ENCODE data around the gene STK17A. TPM values are rescaled to one million over a fixed set of nuclear protein-coding genes. Genes with fewer than 3 reads are reported as not detected.

The STK17A gene
- total RNA-seq, 1 donor from 2014 or later, result 28.6 TPM

DNA sequence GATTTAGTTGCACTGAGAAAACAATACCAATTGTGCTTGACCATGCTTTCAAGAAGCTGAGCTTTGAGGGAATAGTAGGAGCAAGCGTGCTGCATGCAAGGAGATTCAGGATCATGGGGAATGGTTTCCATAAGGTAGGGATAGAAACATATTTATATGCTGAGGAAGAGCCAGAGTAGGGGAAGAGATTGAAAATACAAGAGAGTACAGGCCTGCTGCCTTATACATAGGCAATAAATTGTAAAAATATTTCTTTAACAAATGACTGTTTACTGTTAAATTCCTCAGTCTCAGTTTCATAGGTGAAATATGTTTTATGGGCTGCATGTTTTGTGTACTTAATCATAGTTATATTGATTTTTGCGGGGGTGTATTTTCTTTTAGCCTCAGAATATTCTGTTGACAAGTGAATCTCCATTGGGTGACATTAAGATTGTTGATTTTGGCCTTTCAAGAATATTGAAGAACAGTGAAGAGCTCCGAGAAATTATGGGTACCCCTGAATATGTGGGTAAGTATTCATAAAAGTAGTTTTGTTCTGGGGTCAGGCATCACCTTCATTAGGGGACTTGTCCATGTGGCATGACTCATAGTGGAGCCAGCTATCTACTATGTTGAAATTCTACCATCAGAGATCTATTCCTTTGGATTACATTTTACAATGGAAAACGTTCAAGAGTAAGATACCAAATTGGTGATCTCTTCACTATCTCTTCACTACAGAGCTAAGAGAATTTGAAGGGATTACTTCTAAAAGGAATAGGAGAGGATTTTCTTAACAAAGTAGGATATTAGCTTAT is 36.5 kb downstream of the STK17A start:
- Mint-ChIP-seq H3K9me3 (ENCODE audit: unreplicated experiment) (no peaks in the 10 kb centered on the region), H3K4me1 (ENCODE audit: unreplicated experiment) (peaks cover 22% of the 10 kb centered on the region), H3K27ac (ENCODE audit: unreplicated experiment) (no peak overlapping the region), H3K27me3 (ENCODE audit: unreplicated experiment) (peaks cover 3% of the 10 kb centered on the region), H3K36me3 (ENCODE audit: low read depth, unreplicated experiment) (peaks cover 12% of the 10 kb centered on the region), H3K4me3 (ENCODE audit: unreplicated experiment) (no peak overlapping the region)
- no peak for DNase-seq (ENCODE audit: low spot score)
- no peak for TF ChIP-seq CTCF (IDR thresholded peaks at IDR 0.05; ENCODE audit: unreplicated experiment)

- peaks cover 10% of the 10 kb centered on the region for H3K36me3 Mint-ChIP-seq (ENCODE audit: low read depth, unreplicated experiment)
- no peaks in the 10 kb centered on the region for H3K9me3 Mint-ChIP-seq (ENCODE audit: unreplicated experiment)
- peak overlapping the region; percentile 49 for H3K27ac Mint-ChIP-seq (ENCODE audit: unreplicated experiment)
- no peak for DNase-seq (ENCODE audit: low spot score)
- H3K4me1 Mint-ChIP-seq (ENCODE audit: unreplicated experiment), result peaks cover 16% of the 10 kb centered on the region
- peaks cover 3% of the 10 kb centered on the region for H3K27me3 Mint-ChIP-seq (ENCODE audit: unreplicated experiment)
- no peak for TF ChIP-seq CTCF (IDR thresholded peaks at IDR 0.05; ENCODE audit: unreplicated experiment)
- H3K4me3 Mint-ChIP-seq (ENCODE audit: unreplicated experiment), result no peak overlapping the region
These were observed 39.0 kb downstream of the STK17A start for GRCh38 chr7:43621729-43622448.

DNA sequence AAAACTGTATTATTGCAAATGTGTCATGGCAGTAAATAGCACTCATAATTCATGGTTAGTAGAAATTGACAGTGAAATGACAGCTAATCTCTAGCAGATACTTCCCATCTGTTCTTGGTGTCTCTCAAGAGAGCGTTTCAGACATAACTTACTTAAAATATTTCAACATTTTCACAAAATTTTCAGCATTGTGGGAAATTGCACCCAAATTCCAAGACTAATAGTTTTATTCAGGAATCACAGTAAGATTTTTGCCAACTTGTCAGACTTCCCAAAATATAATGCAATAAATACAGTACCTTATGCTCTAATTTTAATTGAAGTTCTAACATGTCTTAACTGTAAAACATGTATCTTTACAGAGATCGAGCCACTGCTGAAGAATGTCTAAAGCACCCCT is 41.2 kb downstream of the STK17A start:
- no peak for DNase-seq (ENCODE audit: low spot score)
- H3K4me1 Mint-ChIP-seq (ENCODE audit: unreplicated experiment), result peaks cover 20% of the 10 kb centered on the region
- no peak for TF ChIP-seq CTCF (IDR thresholded peaks at IDR 0.05; ENCODE audit: unreplicated experiment)
- H3K27me3 Mint-ChIP-seq (ENCODE audit: unreplicated experiment), result peaks cover 3% of the 10 kb centered on the region
- no peaks in the 10 kb centered on the region for H3K9me3 Mint-ChIP-seq (ENCODE audit: unreplicated experiment)
- H3K36me3 Mint-ChIP-seq (ENCODE audit: low read depth, unreplicated experiment), result peaks cover 13% of the 10 kb centered on the region
- no peak overlapping the region for H3K27ac Mint-ChIP-seq (ENCODE audit: unreplicated experiment)
- no peak overlapping the region for H3K4me3 Mint-ChIP-seq (ENCODE audit: unreplicated experiment)

GRCh38 chr7:43625453-43625852 is 42.5 kb downstream of the STK17A start:
- no peaks in the 10 kb centered on the region for H3K9me3 Mint-ChIP-seq (ENCODE audit: unreplicated experiment)
- no peak overlapping the region for H3K27ac Mint-ChIP-seq (ENCODE audit: unreplicated experiment)
- peaks cover 3% of the 10 kb centered on the region for H3K27me3 Mint-ChIP-seq (ENCODE audit: unreplicated experiment)
- TF ChIP-seq CTCF (IDR thresholded peaks at IDR 0.05; ENCODE audit: unreplicated experiment), result no peak
- peaks cover 13% of the 10 kb centered on the region for H3K36me3 Mint-ChIP-seq (ENCODE audit: low read depth, unreplicated experiment)
- H3K4me1 Mint-ChIP-seq (ENCODE audit: unreplicated experiment), result peaks cover 20% of the 10 kb centered on the region
- H3K4me3 Mint-ChIP-seq (ENCODE audit: unreplicated experiment), result no peak overlapping the region
- no peak for DNase-seq (ENCODE audit: low spot score)

DNA sequence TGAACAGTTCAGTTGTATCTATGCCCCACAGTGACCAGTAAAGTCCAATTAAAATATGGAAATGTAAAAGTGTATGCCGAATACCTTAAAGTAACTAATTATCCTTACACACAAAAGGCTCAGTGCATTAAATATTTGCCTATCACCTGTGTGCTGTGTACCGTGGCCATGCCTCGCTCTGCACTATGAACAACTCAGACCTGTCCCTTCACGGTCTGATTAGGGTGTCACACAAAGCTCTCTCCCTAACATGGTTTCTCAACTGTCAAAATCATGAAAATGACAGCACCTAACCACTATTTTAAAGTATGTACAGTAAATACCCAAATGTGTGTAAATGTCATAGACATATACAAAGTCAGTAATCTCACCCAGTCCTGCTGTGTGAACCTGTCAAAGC is 43.1 kb downstream of the STK17A start:
- TF ChIP-seq CTCF (IDR thresholded peaks at IDR 0.05; ENCODE audit: unreplicated experiment), result no peak
- H3K27ac Mint-ChIP-seq (ENCODE audit: unreplicated experiment), result no peak overlapping the region
- no peak overlapping the region for H3K4me3 Mint-ChIP-seq (ENCODE audit: unreplicated experiment)
- no peaks in the 10 kb centered on the region for H3K9me3 Mint-ChIP-seq (ENCODE audit: unreplicated experiment)
- no peak for DNase-seq (ENCODE audit: low spot score)
- H3K4me1 Mint-ChIP-seq (ENCODE audit: unreplicated experiment), result peaks cover 17% of the 10 kb centered on the region
- H3K36me3 Mint-ChIP-seq (ENCODE audit: low read depth, unreplicated experiment), result peaks cover 14% of the 10 kb centered on the region
- H3K27me3 Mint-ChIP-seq (ENCODE audit: unreplicated experiment), result no peaks in the 10 kb centered on the region

All from endothelial cell (in vitro differentiated cells).